Activated T-cell treated with anti-CD3 and anti-CD28 coated beads, Interleukin-2, amount 50 U/mL, for 72 hours (primary cell): ENCODE data around the gene CYP2A6. TPM values are rescaled to one million over a fixed set of nuclear protein-coding genes. Genes with fewer than 3 reads are reported as not detected.
"Not testable (repeated sequence)": the region's sequence is repeated elsewhere in the genome, so short reads cannot be mapped to it uniquely, and the experiment has no call there.

Source experiments
- ATAC-seq, 2 donors: fragments of 150-1000 bp; cut with Tn5 transposase; replicated peaks in 1 of 2; 2 replicates each; pipeline ENCODE4 v1.10.0; 2021; ENCODE audit warnings: moderate library complexity in 2 of 2, mild to moderate bottlenecking in 1 of 2
- DNase-seq, 2 donors: peaks; one replicate each; pipeline ENCODE4 v3.0.0; 2021 to 2022; ENCODE audit warnings: mixed read lengths in 1 of 2
- H3K27ac Mint-ChIP-seq: one replicate; pipeline ENCODE4 v1.8.0; 2022; ENCODE audit warnings: mild to moderate bottlenecking, moderate library complexity, mixed read lengths
- H3K27me3 Mint-ChIP-seq: one replicate; pipeline ENCODE4 v1.8.0; 2022; ENCODE audit warnings: low read depth, mixed read lengths
- H3K36me3 Mint-ChIP-seq, 2 donors: one replicate each; pipeline ENCODE4 v1.8.0; 2022; ENCODE audit warnings: mixed read lengths in 2 of 2, mild to moderate bottlenecking in 1 of 2; ENCODE audit not compliant: insufficient read depth in 2 of 2
- H3K4me1 Mint-ChIP-seq: one replicate; pipeline ENCODE4 v1.8.0; 2022; ENCODE audit warnings: low read depth, mixed read lengths
- H3K4me3 Mint-ChIP-seq, 2 donors: one replicate each; pipeline ENCODE4 v1.8.0; 2022; ENCODE audit warnings: mild to moderate bottlenecking in 2 of 2, mixed read lengths in 2 of 2, moderate library complexity in 2 of 2
- H3K9me3 Mint-ChIP-seq, 2 donors: one replicate each; pipeline ENCODE4 v1.8.0; 2022; ENCODE audit warnings: mixed read lengths in 2 of 2
- total RNA-seq, 2 donors: library from RNA; stranded (reverse); gene quantifications; one replicate each; pipeline ENCODE4 v1.2.3, GENCODE V29; 2022

Gene CYP2A6
- total RNA-seq, 2 donors from 2014 or later = not detected

GRCh38 chr19:40873873-40874272 lies 23.6 kb upstream of the CYP2A6 start:
- DNase-seq, H3K36me3 Mint-ChIP-seq, ATAC-seq, H3K27ac Mint-ChIP-seq, H3K4me3 Mint-ChIP-seq, H3K9me3 Mint-ChIP-seq: not testable (repeated sequence)
- Mint-ChIP-seq H3K27me3 (peaks cover 16% of the 10 kb centered on the region), H3K4me1 (peaks cover 17% of the 10 kb centered on the region)

GRCh38 chr19:40872209-40872608 lies 22.0 kb upstream of the CYP2A6 start:
- Mint-ChIP-seq H3K4me1 (peaks cover 17% of the 10 kb centered on the region), H3K4me3 (no peak overlapping the region), H3K36me3 (no peaks in the 10 kb centered on the region), H3K27ac (no peak overlapping the region), H3K9me3 (peaks cover 0 to 3% of the 10 kb centered on the region in 2 donors), H3K27me3 (peaks cover 12% of the 10 kb centered on the region)
- ATAC-seq (no peak), DNase-seq (no peak)

GRCh38 chr19:40867701-40868100 lies 17.5 kb upstream of the CYP2A6 start:
- peaks cover 0 to 3% of the 10 kb centered on the region in 2 donors for H3K9me3 Mint-ChIP-seq
- H3K36me3 Mint-ChIP-seq = no peaks in the 10 kb centered on the region
- peaks cover 6% of the 10 kb centered on the region for H3K27me3 Mint-ChIP-seq
- H3K27ac Mint-ChIP-seq = no peak overlapping the region
- H3K4me3 Mint-ChIP-seq = no peak overlapping the region
- ATAC-seq = no peak
- H3K4me1 Mint-ChIP-seq = no peaks in the 10 kb centered on the region
- no peak for DNase-seq

- H3K27ac Mint-ChIP-seq, H3K9me3 Mint-ChIP-seq, DNase-seq, H3K27me3 Mint-ChIP-seq, H3K4me1 Mint-ChIP-seq, H3K4me3 Mint-ChIP-seq, H3K36me3 Mint-ChIP-seq, ATAC-seq: not testable (repeated sequence)
These were observed 14.7 kb upstream of the CYP2A6 start for GRCh38 chr19:40864739-40865496.

- no peak for DNase-seq
- Mint-ChIP-seq H3K36me3 (no peaks in the 10 kb centered on the region), H3K4me3 (no peak overlapping the region), H3K27me3 (no peaks in the 10 kb centered on the region), H3K27ac (no peak overlapping the region), H3K9me3 (no peaks in the 10 kb centered on the region), H3K4me1 (no peaks in the 10 kb centered on the region)
- ATAC-seq = no peak
These were observed 12.5 kb upstream of the CYP2A6 start for GRCh38 chr19:40862785-40863184.

GRCh38 chr19:40862333-40862732 lies 12.1 kb upstream of the CYP2A6 start:
- H3K4me1 Mint-ChIP-seq = no peaks in the 10 kb centered on the region
- DNase-seq (no peak), ATAC-seq (no peak)
- H3K9me3 Mint-ChIP-seq = no peaks in the 10 kb centered on the region
- no peak overlapping the region for H3K27ac Mint-ChIP-seq
- H3K4me3 Mint-ChIP-seq = no peak overlapping the region
- H3K36me3 Mint-ChIP-seq = no peaks in the 10 kb centered on the region
- H3K27me3 Mint-ChIP-seq = no peaks in the 10 kb centered on the region

GRCh38 chr19:40858109-40858508 lies 7.9 kb upstream of the CYP2A6 start:
- Mint-ChIP-seq H3K4me1 (no peaks in the 10 kb centered on the region), H3K4me3 (no peak overlapping the region), H3K9me3 (no peaks in the 10 kb centered on the region), H3K27ac (no peak overlapping the region), H3K36me3 (no peaks in the 10 kb centered on the region), H3K27me3 (no peaks in the 10 kb centered on the region)
- DNase-seq (no peak), ATAC-seq (no peak)

- not testable (repeated sequence) for H3K4me3 Mint-ChIP-seq, ATAC-seq, DNase-seq
These were observed 2.4 kb upstream of the CYP2A6 start for GRCh38 chr19:40852467-40853152.

GRCh38 chr19:40846722-40847121 lies 3.5 kb downstream of the CYP2A6 start:
- H3K27me3 Mint-ChIP-seq = peaks cover 44% of the 10 kb centered on the region
- H3K27ac Mint-ChIP-seq, ATAC-seq, H3K36me3 Mint-ChIP-seq, H3K4me3 Mint-ChIP-seq, H3K9me3 Mint-ChIP-seq, DNase-seq: not testable (repeated sequence)
- H3K4me1 Mint-ChIP-seq = peaks cover 32% of the 10 kb centered on the region

More at GRCh38 chr19:40852467-40853152, 2.4 kb upstream of the CYP2A6 start:
- Mint-ChIP-seq H3K4me1 (peaks cover 12% of the 10 kb centered on the region), H3K27me3 (peaks cover 34% of the 10 kb centered on the region)
- H3K9me3 Mint-ChIP-seq, H3K27ac Mint-ChIP-seq, H3K36me3 Mint-ChIP-seq: not testable (repeated sequence)

GRCh38 chr19:40843653-40844052 lies 6.6 kb downstream of the CYP2A6 start:
- peak; percentile 92 to 97 for ATAC-seq
- Mint-ChIP-seq H3K4me1 (peaks cover 26% of the 10 kb centered on the region), H3K27me3 (peaks cover 20% of the 10 kb centered on the region), H3K4me3 (peak overlapping the region; percentile 58 to 71)
- H3K9me3 Mint-ChIP-seq, H3K36me3 Mint-ChIP-seq, H3K27ac Mint-ChIP-seq: not testable (repeated sequence)
- peak; percentile 69 to 73 for DNase-seq

- ATAC-seq, H3K27ac Mint-ChIP-seq, H3K9me3 Mint-ChIP-seq, DNase-seq, H3K36me3 Mint-ChIP-seq: not testable (repeated sequence)
- Mint-ChIP-seq H3K27me3 (peaks cover 15% of the 10 kb centered on the region), H3K4me1 (peaks cover 22% of the 10 kb centered on the region), H3K4me3 (peak overlapping the region; percentile 58 to 71)
These were observed 7.1 kb downstream of the CYP2A6 start for GRCh38 chr19:40842997-40843652.

GRCh38 chr19:40842012-40842411 lies 8.2 kb downstream of the CYP2A6 start:
- peaks cover 21% of the 10 kb centered on the region for H3K4me1 Mint-ChIP-seq
- not testable (repeated sequence) for DNase-seq, H3K27ac Mint-ChIP-seq, H3K27me3 Mint-ChIP-seq, H3K4me3 Mint-ChIP-seq, H3K36me3 Mint-ChIP-seq, ATAC-seq, H3K9me3 Mint-ChIP-seq

- not testable (repeated sequence) for H3K27ac Mint-ChIP-seq, ATAC-seq, H3K4me3 Mint-ChIP-seq
These were observed 11.8 kb downstream of the CYP2A6 start for GRCh38 chr19:40838477-40838876.

More at GRCh38 chr19:40838477-40838876, 11.8 kb downstream of the CYP2A6 start:
- not testable (repeated sequence) for H3K27me3 Mint-ChIP-seq, DNase-seq, H3K9me3 Mint-ChIP-seq, H3K36me3 Mint-ChIP-seq, H3K4me1 Mint-ChIP-seq
